ENCODE data around the gene KLHL22.

The KLHL22 gene

GRCh38 chr22:20427945-20428417 is 67.6 kb downstream of the KLHL22 start:
- Histone ChIP-seq H3F3A (ENCODE audit: control insufficient read depth, insufficient read depth) (no peaks in the 10 kb centered on the region), H3K36me3 (ENCODE audit: control insufficient read depth, low read length) (no peaks in the 10 kb centered on the region), H3K79me2 (ENCODE audit: control insufficient read depth, low read length) (no peaks in the 10 kb centered on the region), H3K9me2 (replicated peaks; ENCODE audit: control insufficient read depth, low read length) (no peaks in the 10 kb centered on the region), H3K27ac (ENCODE audit: low read depth, low read length) (no peak overlapping the region), H3K27me3 (ENCODE audit: control insufficient read depth, low read length) (peaks cover 16% of the 10 kb centered on the region), H3K4me2 (ENCODE audit: low read length) (no peak overlapping the region), H4K20me1 (ENCODE audit: control insufficient read depth, insufficient read depth, low read depth, low read length) (no peaks in the 10 kb centered on the region), H3K4me1 (ENCODE audit: control insufficient read depth, low read length) (no peaks in the 10 kb centered on the region; the same call in 1 of the 2 replicates), H3K9me3 (ENCODE audit: control insufficient read depth, insufficient read depth, low read length) (no peaks in the 10 kb centered on the region), H3K4me3 (ENCODE audit: low read length) (no peak overlapping the region)
- TF ChIP-seq EZH2phosphoT487 (IDR thresholded peaks at IDR 0.05; ENCODE audit: borderline replicate concordance, low read length) = no peak
- TF ChIP-seq CTCF (IDR thresholded peaks at IDR 0.05; ENCODE audit: low read depth, low read length, poor library complexity, severe bottlenecking) = no peak

GRCh38 chr22:20427104-20427944 is 68.3 kb downstream of the KLHL22 start:
- no peaks in the 10 kb centered on the region; the same call in 1 of the 2 replicates for H3K4me1 ChIP-seq (ENCODE audit: control insufficient read depth, low read length)
- TF ChIP-seq EZH2phosphoT487 (IDR thresholded peaks at IDR 0.05; ENCODE audit: borderline replicate concordance, low read length) (no peak), CTCF (IDR thresholded peaks at IDR 0.05; ENCODE audit: low read depth, low read length, poor library complexity, severe bottlenecking) (no peak)
- H4K20me1 ChIP-seq (ENCODE audit: control insufficient read depth, insufficient read depth, low read depth, low read length) = no peaks in the 10 kb centered on the region
- H3K36me3 ChIP-seq (ENCODE audit: control insufficient read depth, low read length) = no peaks in the 10 kb centered on the region
- H3K79me2 ChIP-seq (ENCODE audit: control insufficient read depth, low read length) = no peaks in the 10 kb centered on the region
- H3K9me2 ChIP-seq (replicated peaks; ENCODE audit: control insufficient read depth, low read length) = no peaks in the 10 kb centered on the region
- peaks cover 16% of the 10 kb centered on the region for H3K27me3 ChIP-seq (ENCODE audit: control insufficient read depth, low read length)
- H3K9me3 ChIP-seq (ENCODE audit: control insufficient read depth, insufficient read depth, low read length) = no peaks in the 10 kb centered on the region
- no peak overlapping the region for H3K4me2 ChIP-seq (ENCODE audit: low read length)
- H3K27ac ChIP-seq (ENCODE audit: low read depth, low read length) = no peak overlapping the region
- H3K4me3 ChIP-seq (ENCODE audit: low read length) = no peak overlapping the region
- H3F3A ChIP-seq (ENCODE audit: control insufficient read depth, insufficient read depth) = no peaks in the 10 kb centered on the region

DNA sequence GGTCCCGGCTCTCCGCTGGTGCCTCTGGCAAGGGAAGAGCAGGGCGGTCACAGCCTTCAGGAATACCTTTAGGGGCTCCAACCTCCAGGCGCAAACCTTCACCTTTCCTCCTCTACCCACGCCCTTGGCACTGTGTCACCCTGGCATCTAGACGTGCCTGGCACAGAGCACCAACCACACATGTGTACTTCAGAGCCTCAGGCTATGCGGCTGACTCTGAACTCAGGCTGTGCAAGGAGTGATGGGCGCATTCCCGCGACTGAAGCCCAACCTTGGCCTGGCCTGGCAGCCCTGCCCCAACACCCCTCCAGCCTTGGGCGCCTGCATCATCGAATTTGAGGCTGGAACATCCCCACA is 69.4 kb downstream of the KLHL22 start:
- Histone ChIP-seq H3K9me2 (replicated peaks; ENCODE audit: control insufficient read depth, low read length) (no peaks in the 10 kb centered on the region), H3K79me2 (ENCODE audit: control insufficient read depth, low read length) (no peaks in the 10 kb centered on the region), H3K4me1 (ENCODE audit: control insufficient read depth, low read length) (no peaks in the 10 kb centered on the region; the same call in 1 of the 2 replicates), H3F3A (ENCODE audit: control insufficient read depth, insufficient read depth) (no peaks in the 10 kb centered on the region), H3K9me3 (ENCODE audit: control insufficient read depth, insufficient read depth, low read length) (no peaks in the 10 kb centered on the region), H3K4me3 (ENCODE audit: low read length) (no peak overlapping the region), H3K27me3 (ENCODE audit: control insufficient read depth, low read length) (peaks cover 16% of the 10 kb centered on the region), H4K20me1 (ENCODE audit: control insufficient read depth, insufficient read depth, low read depth, low read length) (no peaks in the 10 kb centered on the region), H3K4me2 (ENCODE audit: low read length) (no peak overlapping the region), H3K36me3 (ENCODE audit: control insufficient read depth, low read length) (no peaks in the 10 kb centered on the region), H3K27ac (ENCODE audit: low read depth, low read length) (no peak overlapping the region)
- no peak for TF ChIP-seq EZH2phosphoT487 (IDR thresholded peaks at IDR 0.05; ENCODE audit: borderline replicate concordance, low read length)
- TF ChIP-seq CTCF (IDR thresholded peaks at IDR 0.05; ENCODE audit: low read depth, low read length, poor library complexity, severe bottlenecking) = no peak

Measured in DOHH2 (cell line).